Forelimb muscle (tissue), 1 donor: ENCODE results near the gene PHF12. TPM values are rescaled to one million over a fixed set of nuclear protein-coding genes. Genes with fewer than 3 reads are reported as not detected.

Source experiments
- DNase-seq: peaks from one replicate; pipeline ENCODE4 v3.0.0-alpha.2; 2013; ENCODE audit warnings: low read depth
- polyA plus RNA-seq: library from polyadenylated mRNA; unstranded; fragments of 120-200 nt; gene quantifications from one replicate; pipeline ENCODE4 v1.2.1, GENCODE V29; 2013; ENCODE audit not compliant: insufficient read length

Gene PHF12
- polyA plus RNA-seq, 1 donor, result 27.9 TPM

DNA sequence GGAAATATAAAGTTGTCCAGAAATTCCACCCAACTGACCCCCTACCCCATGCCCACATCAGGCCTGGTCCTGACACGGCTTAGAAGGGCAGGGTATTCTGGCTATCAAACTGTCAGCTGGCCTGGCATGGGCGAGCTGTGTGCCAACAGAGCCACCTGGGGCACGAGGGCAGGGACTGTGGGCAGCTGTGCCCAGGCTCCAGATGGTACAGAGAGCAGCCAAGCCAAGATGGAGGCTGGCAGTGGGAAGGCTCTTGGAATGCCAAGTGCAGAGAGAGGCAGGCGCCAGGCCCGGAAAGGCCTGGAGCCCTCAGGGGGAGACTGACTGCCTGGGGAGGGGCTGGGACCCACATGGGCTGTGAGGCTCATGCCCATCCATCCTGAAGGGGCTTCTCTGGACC, 24.3 kb upstream of the PHF12 start:
- DNase-seq, result no peak

- DNase-seq, result no peak
These were observed 23.7 kb upstream of the PHF12 start for GRCh38 chr17:28975031-28975430.

DNA sequence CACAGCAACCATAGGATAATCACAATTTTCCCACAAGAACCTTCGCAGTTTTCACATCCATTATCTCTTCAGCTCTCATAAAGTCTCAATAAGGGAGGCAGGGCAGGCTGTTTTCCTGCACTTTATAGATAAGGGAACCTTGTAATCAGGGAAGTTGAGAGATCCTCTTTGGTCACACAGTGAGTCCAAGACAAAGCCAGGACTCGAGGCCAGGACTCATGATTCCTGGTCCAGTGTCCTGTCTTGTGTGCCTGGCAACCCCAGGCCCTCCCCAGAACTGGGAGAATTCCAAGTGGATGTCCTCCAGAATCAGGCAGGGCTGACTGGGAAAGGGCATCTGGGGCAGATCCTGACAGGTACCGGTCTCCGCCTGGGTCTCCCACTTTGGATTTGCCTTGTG, 23.1 kb upstream of the PHF12 start:
- no peak for DNase-seq

DNA sequence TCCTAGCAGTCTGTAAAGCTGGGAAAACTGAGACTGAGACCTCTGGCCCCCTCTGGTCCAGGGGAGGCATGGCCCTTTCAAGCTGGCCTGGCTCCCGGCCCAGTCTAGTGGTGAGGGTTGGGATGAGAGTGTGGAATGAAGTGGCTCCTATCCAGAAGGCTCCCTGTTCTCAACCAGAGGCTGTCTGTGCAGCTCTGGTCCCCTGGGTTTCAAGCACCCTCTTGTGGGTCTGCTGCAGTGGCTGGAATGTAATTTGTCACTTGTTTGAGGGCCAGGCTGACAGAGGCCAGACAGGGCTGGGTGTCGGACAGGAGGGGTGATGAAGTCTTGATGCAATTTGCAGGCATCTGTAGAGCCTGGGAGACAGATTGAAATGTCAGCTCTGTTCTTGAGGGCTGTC, 22.1 kb upstream of the PHF12 start:
- no peak for DNase-seq

DNA sequence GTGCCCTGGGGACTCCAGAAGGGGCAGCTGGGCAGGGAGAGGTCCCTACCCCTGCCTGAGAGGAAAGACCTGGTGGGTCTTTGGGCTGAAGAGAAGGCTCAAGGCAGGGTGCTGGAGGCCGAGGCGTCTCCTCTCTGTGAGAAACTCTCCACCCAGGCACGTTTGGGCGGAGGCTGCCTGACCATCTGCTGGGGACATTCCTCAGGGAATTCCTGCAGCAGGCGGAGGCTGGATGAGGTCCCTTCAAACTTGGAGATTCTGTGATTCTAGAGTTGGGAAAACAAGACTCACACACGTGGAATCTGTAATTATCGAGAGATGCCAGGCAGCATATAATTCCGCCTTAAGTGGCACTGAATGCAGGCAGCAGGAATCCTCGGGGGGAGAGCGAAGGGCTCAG, 21.1 kb upstream of the PHF12 start:
- no peak for DNase-seq

DNA sequence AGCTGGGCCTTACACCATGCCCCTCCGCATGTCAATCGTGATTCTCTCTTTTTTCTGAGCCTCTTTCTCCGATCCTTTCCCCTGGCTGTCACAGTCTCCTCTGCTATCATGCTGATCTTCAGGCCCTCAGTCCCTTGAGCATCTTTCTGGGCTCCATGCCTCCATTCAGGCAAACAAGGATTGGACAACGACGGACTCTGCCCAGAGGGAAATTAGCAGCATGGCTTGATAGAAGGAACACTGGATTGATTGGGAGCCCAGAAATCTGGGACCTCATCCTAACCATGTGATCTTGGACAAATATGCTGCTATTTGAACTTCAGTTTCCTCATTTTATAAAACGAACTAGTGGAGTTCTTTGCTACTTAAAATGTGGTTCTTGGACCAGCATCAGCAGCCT, 19.6 kb upstream of the PHF12 start:
- DNase-seq, result peak; percentile 71

DNA sequence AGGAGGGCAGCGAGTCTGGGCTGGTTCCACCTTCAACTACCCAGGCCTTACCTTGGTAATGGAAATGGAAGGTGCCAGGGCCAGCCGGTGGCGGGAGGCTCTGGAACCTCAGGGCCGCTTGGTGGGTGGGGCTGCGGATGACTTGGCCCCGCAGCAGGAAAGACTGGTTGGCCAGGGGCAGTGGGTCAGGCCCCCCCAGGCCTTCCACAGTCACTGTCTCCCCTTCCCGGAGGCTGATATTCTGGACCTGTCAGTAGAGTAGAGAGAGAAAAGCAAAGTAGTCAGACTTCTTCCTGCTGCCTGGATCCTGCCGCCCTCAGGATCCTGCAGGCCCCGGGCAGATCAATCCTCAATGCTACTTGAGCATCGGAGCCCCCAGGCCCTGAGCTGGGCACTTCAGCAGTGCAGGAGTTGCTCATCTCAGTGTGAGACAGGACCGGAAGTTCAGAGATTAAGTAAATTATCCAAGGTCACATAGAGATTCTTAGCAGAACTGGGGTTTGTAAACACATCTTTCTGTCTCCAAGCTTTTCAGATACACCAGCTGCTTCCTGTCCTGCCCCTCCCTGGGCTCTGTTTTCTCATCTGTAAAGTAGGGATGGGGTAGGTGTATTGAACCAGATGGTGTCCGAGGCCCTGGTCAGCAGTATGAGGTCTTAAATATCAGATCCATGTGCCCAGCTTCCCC, 18.5 kb upstream of the PHF12 start:
- DNase-seq, result no peak

DNA sequence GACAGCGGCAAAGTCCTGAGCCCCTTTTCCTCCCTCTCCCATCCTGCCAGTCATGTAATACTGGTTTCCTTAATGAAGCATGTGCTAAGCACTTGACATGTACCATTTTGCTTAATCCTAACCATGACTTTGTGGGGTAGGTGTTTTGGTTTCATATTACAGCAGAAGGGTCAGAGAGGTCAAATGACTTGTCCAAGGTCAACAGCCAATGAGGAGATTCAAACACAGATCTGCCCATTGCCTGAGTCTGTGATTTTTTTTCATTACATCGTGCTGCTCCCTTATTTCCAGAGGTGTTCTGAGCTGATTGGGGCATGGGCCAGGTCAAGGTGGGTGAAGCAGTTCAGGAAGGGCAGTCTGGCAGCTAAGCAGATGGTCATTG, 17.6 kb upstream of the PHF12 start:
- DNase-seq, result no peak

DNA sequence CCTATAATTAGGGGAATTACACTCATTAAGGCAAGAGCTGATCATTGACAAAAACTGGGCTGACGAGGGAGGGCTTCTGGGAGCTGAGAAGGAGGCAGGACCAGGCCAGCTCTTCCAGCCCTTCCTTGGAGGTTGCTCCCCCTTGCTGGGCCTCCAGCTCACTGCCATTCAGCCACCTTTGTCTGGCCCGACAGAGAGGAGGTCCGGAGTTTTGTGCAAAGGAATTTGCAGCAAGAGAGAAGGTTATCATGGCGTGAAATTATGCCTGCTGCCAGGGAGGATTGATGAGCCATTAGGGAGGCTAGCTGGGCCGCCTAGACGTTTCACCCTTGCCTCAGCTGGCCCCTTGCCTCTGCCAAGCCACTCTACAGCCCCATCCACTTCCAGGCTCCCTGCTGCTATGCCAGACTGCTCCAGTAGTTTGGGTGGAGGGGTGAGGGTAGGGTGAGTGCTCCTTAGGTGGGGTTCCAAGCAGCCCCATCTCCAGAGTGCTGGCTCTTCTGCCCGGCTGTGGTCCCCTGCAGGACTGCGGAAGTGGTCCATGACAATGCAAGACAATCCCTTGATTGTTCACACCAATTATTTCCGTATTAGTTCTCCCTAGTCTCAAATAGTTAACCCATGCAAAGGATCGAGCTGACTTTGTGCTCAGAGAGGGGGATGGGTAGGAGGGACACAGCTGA, 17.1 kb upstream of the PHF12 start:
- DNase-seq, result no peak

DNA sequence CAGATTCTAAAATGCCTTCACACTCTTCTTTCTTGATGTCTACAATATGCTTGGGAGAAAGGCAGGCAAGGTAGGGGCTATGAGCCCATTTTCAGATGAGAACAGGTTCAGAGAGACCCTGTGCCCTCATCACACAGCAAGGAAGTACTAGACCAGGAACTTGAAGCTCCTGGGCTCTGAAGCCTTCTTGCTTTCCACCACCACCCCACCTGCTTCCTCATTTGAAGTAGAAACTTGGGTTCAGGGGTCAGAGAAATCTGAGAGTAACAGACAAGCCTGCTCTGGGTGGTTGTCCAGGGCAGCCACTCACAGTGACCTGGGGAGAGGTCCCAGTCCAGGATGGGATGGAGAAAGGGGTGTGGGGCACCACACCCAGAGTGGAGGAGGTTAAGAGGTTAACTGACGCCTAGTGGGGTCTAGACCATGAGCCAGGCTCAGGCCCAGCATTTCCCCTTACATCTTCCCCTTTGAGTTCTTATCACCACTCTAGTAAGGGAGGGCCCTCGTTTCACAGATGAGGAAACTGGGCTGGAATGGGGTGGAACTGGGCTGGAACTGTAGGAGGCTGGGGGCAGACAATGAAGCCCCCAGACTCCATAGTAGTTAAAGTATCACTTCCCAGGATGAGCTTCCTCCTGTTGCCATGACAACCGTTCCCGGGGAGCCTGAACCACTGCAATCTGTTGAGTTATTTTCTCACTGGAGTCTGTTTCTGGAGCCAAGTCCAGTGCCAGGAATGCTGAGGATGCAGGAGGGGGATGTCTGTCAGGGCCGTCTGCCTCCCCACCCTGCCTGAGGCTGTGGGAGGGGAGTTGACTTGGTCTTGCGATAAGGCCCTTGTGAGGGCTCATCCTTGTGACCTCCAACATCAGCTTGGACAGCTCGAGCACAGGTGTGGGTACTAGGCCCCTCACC, 16.2 kb upstream of the PHF12 start:
- DNase-seq, result no peak

DNA sequence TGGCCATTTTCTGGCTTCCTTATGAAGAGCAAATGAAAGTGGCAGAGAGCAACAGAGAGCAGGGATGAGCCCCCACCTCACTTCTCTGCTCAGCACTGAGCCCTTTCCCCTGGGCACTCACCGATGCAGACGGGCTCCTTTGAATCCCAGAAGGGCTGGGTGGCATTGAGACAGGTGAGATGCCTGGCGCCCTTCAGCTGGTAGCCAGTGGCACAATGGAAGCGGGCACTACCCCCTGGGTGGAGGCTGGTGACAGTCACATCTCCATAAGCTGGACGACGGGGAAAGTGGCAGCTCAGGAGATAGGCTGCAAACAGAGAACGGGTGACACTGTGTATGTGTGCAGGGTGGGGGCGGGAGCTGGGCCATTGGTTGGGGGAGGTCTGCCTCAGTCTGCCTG, 12.5 kb upstream of the PHF12 start:
- no peak for DNase-seq

DNA sequence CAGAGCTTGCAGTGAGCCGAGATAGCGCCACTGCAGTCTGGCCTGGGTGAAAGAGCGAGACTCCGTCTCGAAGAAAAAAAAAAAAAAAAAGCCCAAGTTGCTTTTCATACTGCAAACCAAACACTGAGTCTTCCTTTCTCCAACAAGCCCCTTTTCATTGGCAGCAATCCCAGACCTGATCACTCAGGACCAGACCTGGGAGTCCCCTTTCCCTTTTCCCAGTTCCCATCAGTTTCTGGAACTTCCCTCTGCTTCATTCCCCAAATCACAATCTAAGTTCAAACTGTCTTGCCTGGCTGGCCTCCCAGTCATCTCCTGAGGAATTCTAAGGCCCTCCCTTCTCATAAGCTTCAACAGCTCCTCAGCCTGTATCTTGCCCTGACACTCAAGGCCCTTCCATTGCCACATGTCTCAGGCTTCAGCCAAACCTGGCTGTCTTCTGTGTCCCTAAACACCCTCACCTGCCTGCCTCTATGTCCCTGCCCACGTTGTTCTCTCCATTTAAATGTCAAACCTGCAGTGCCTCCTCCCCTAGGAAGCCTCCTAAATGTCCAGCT, 11.8 kb upstream of the PHF12 start:
- DNase-seq, result no peak

DNA sequence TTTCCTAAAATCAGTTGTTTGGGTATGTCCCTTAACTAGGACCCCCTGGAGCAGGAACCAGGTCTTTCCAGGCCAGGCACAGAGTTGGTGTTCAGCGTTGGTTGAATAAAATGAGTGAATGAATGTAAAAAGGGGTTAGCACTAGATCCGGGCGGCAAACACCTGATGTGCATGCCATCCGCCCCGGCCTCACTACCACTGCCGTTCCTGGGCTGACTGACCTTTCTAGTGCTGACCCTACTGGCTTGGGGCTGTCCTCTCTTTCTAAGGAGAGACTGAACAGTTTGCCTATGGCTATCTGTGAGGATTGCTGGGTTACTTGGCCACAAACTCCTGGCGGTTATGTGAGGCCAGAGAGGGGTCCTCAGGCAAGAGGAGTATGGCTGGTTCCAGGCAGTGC, 10.1 kb upstream of the PHF12 start:
- no peak for DNase-seq

DNA sequence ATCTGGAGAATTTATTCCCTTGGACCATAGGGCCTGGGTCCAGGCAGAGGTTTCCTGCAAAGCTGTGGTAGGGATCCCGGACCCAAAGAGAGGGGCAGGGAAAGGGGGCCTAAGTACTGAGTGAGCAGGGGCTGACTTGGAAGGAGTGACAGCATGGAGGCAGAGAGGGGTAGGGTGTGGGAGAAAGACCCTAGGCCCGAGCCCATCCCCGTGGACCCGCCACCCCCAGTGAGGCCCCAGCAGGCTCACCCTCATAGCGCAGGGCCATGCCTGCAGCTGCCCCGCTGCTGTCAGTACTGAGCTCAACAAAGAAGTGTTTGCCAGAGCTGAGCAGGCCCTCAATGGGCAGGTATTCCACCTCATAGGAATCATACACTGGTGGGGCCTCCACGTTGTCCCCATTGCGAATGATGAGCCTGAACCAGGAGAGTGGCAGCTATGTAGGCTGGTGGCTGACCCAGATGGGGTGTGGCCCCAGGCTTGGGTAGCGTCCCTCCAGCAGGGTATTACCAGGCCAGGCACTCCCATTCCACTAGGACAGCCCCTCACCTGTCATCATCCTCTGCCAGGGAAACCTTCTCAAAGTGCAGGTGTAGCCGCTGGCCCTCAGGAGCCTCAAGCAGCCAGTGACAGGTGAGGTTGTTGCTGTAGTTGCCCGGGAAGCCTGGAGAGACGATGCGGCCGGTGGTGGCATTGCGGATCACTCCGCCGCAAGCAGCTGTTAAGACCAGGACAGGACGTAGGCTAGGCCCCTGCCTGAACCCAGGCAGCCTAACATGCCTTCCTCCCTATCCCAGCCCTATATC, 9.1 kb upstream of the PHF12 start:
- no peak for DNase-seq

GRCh38 chr17:28959471-28959871, 8.2 kb upstream of the PHF12 start:
- DNase-seq, result no peak

- DNase-seq, result no peak
These were observed 7.6 kb upstream of the PHF12 start for GRCh38 chr17:28958820-28959455.

- no peak for DNase-seq
These were observed 6.7 kb upstream of the PHF12 start for GRCh38 chr17:28957992-28958355.

DNA sequence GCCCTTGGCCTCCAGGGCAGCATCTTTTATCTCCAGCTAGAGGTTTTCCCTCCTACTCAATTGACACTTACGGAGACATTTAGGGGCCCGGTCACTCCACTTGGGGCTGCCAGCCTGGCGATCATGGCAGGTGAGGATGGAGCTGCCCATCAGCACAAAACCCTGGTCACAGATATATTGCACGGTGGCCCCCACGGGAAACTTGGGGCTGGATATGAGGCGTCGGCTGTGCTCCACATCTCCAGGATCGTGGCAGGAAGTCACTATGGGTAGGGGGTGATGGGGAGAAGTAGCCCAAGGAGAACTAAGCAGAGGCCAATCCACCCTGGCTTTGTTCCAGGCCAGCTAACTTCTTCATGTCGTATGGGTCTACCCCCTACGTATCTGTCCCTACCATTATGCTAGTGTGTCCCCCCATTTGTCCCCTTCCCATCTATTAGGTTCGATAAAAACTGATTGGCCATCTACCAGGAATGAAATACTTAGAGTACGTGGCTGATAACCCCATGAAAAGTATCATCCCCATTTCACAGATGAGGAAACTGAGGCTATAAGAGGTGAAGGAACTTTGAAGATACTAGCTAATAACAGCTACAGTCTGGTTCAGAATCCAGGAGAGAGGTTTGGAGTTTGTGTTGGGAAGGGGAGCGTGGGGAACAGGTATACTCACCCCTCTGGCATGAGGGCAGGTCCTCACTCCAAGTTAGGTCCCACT, 6.1 kb upstream of the PHF12 start:
- no peak for DNase-seq

DNA sequence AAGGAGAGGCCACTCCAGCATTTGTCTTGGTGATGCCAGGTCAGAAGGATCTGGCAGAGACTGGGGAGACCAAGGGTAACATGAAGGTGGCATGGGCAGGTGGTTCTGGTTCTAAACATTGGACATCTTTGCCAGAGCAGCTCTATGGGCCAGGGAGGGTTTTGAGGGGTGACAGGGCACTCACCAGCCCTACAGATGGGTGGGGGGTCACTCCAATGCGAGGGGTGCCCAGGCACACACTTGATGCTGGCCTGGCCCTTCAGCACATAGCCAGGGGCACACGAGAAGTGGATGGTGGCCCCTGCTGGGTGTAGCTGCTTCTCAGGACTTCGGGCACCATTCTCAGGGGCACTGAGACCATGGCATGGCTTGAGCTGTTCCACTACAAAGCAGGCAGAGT, 5.5 kb upstream of the PHF12 start:
- DNase-seq, result no peak

DNA sequence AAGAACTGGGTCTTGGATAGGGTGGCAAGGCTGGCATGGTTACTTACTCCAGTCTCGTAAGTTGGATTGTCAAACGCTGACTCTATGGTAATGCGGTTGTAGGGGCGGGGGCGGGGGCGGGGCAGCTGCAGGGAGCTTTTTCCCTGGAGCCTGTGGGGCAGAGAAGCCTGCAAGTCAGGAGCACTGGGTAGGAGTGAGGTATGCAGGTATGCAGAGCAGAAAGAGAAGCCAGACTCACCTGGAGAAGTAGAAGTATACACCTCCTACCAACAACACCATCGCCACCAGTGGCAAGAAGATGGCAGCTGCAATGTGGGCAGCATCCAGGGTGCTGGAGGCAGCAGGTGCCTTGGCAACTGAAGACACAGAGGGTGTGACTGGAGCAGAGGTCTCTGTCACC, 4.8 kb upstream of the PHF12 start:
- DNase-seq, result no peak

GRCh38 chr17:28955408-28955807, 4.1 kb upstream of the PHF12 start:
- DNase-seq, result no peak
